Measurements from ENCODE around the gene HOXB4.

GRCh38 chr17:48574505-48575065 lies 3.6 kb downstream of the HOXB4 start:
- no peak for TF ChIP-seq CTCF (IDR thresholded peaks at IDR 0.05; ENCODE audit: low read depth, low read length, poor library complexity, severe bottlenecking)
- TF ChIP-seq EZH2phosphoT487 (IDR thresholded peaks at IDR 0.05; ENCODE audit: borderline replicate concordance, low read length), result no peak
